Endothelial cell of umbilical vein (primary cell): ENCODE data around the gene DCLK1. TPM values are rescaled to one million over a fixed set of nuclear protein-coding genes. Genes with fewer than 3 reads are reported as not detected.

Source experiments
- BruUV-seq: library from RNA; stranded (reverse); fragments of 400-500 nt; replicated peaks from 2 replicates; lab custom pipeline; 2021; lab: Mats Ljungman, UMichigan
- CTCF ChIA-PET: fragments of 300-600, 350-600 bp; sonication (Branson Sonifier 250); formaldehyde crosslinking; loops from one replicate; lab custom pipeline; 2021; ENCODE audit warnings: antibody characterized with exemption, inconsistent platforms; lab: Charles Lee
- POLR2A ChIA-PET: fragments of 300-600, 350-600 bp; sonication (Branson Sonifier 250); formaldehyde crosslinking; loops from one replicate; lab custom pipeline; 2021; ENCODE audit warnings: antibody characterized with exemption, inconsistent platforms; lab: Charles Lee
- DNase-seq: peaks from one replicate; pipeline ENCODE4 v3.0.0-alpha.2; 2011; ENCODE audit warnings: low read depth, low spot score
- FAIRE-seq: peaks from 2 replicates; lab custom pipeline; 2011; peaks lifted over from hg19 to GRCh38; lab: Jason Lieb, UNC
- H2AFZ ChIP-seq: 2 replicates; pipeline ENCODE4 v1.6.0; 2012; ENCODE audit warnings: low read depth, low read length, control low read depth, inconsistent platforms
- H3K27ac ChIP-seq: 2 replicates; pipeline ENCODE4 v1.5.1; 2011; ENCODE audit warnings: low read depth, mild to moderate bottlenecking, control low read depth, low read length, moderate library complexity; ENCODE audit not compliant: insufficient read depth
- H3K27me3 ChIP-seq, 2 experiments: 2 replicates each; pipeline versions ENCODE4 v1.6.0 to v1.6.1; 2011; ENCODE audit warnings: low read length in 2 of 2, mixed read lengths in 1 of 2; ENCODE audit not compliant: control insufficient read depth in 2 of 2, insufficient read depth in 2 of 2
- H3K36me3 ChIP-seq, 2 experiments: 2 replicates in 1 of 2; 3 replicates in 1 of 2; pipeline ENCODE4 v1.5.1; 2011; ENCODE audit warnings: low read length in 2 of 2, mild to moderate bottlenecking in 1 of 2, moderate library complexity in 1 of 2; ENCODE audit not compliant: control insufficient read depth in 2 of 2, insufficient read depth in 2 of 2; ENCODE audit errors: extremely low read depth in 1 of 2
- H3K4me1 ChIP-seq: 3 replicates; pipeline ENCODE4 v1.5.1; 2011; ENCODE audit warnings: mild to moderate bottlenecking, low read length; ENCODE audit not compliant: control insufficient read depth, insufficient read depth; ENCODE audit errors: extremely low read depth
- H3K4me2 ChIP-seq: 2 replicates; pipeline ENCODE4 v1.6.1; 2011; ENCODE audit warnings: low read length, control low read depth, mixed read lengths; ENCODE audit not compliant: insufficient read depth
- H3K4me3 ChIP-seq, 3 experiments: fragments of 200-600 bp in 1 of 3; sonication (generic), shearing (Covaris generic) in 1 of 3; replicated peaks in 1 of 3; 2 replicates each; pipeline ENCODE4 v1.5.1; 2011 to 2016; ENCODE audit warnings: control low read depth in 3 of 3, low read length in 3 of 3, mild to moderate bottlenecking in 2 of 3, inconsistent platforms in 1 of 3, low read depth in 1 of 3, moderate library complexity in 1 of 3; ENCODE audit not compliant: insufficient read depth in 1 of 3
- H3K79me2 ChIP-seq: 2 replicates; pipeline ENCODE4 v1.6.0; 2012; ENCODE audit warnings: low read length, inconsistent platforms; ENCODE audit not compliant: control insufficient read depth, insufficient read depth
- H3K9ac ChIP-seq: replicated peaks from 2 replicates; pipeline ENCODE3; 2011; ENCODE audit warnings: low read length, control low read depth; ENCODE audit not compliant: insufficient read depth; ENCODE audit errors: extremely low read depth
- H3K9me1 ChIP-seq: replicated peaks from 3 replicates; pipeline ENCODE4 v1.6.0; 2011; ENCODE audit warnings: mild to moderate bottlenecking, low read length; ENCODE audit not compliant: control insufficient read depth, insufficient read depth; ENCODE audit errors: extremely low read depth
- H3K9me3 ChIP-seq: replicated peaks from 2 replicates; pipeline ENCODE4 v1.5.1; 2012; ENCODE audit warnings: low read length, inconsistent platforms; ENCODE audit not compliant: control insufficient read depth, insufficient read depth
- H4K20me1 ChIP-seq: replicated peaks from 2 replicates; pipeline ENCODE3; 2011; ENCODE audit warnings: mild to moderate bottlenecking, low read length; ENCODE audit not compliant: control insufficient read depth, insufficient read depth; ENCODE audit errors: extremely low read depth
- CTCF ChIP-seq, 2 donors: IDR thresholded peaks; 1 replicate in 1 of 2; 2 replicates in 1 of 2; pipeline ENCODE4 v1.5.1; 2011; ENCODE audit warnings: low read length in 2 of 2, mild to moderate bottlenecking in 2 of 2, moderate library complexity in 2 of 2, control low read depth in 1 of 2, inconsistent platforms in 1 of 2, low read depth in 1 of 2; ENCODE audit not compliant: insufficient read depth in 1 of 2; ENCODE audit errors: extremely low read depth in 1 of 2
- EZH2 ChIP-seq: IDR thresholded peaks from 2 replicates; pipeline ENCODE4 v1.6.1; 2012; ENCODE audit warnings: borderline replicate concordance, low read depth, mild to moderate bottlenecking, moderate library complexity, low read length, inconsistent platforms; ENCODE audit not compliant: severe bottlenecking
- FOS ChIP-seq: IDR thresholded peaks from 2 replicates; pipeline ENCODE4 v1.6.1; 2011; ENCODE audit warnings: mild to moderate bottlenecking, low read length, moderate library complexity, borderline replicate concordance; ENCODE audit not compliant: insufficient read depth
- GATA2 ChIP-seq: IDR thresholded peaks from 2 replicates; pipeline ENCODE4 v1.7.0; 2011; ENCODE audit warnings: low read depth, mild to moderate bottlenecking, moderate library complexity, mixed read lengths, low read length; ENCODE audit not compliant: insufficient read length, insufficient read depth
- JUN ChIP-seq: IDR thresholded peaks from 2 replicates; pipeline ENCODE4 v1.6.1; 2011; ENCODE audit warnings: borderline replicate concordance, low read depth; ENCODE audit not compliant: insufficient read length, insufficient read depth
- MAX ChIP-seq: IDR thresholded peaks from 2 replicates; pipeline ENCODE4 v1.6.1; 2011; ENCODE audit not compliant: insufficient read depth, insufficient read length
- MYC ChIP-seq: IDR thresholded peaks from one replicate; pipeline ENCODE4 v1.6.1; 2011; ENCODE audit warnings: mild to moderate bottlenecking, low read depth, low read length
- POLR2A ChIP-seq: IDR thresholded peaks from 2 replicates; pipeline ENCODE4 v1.6.1; 2012; ENCODE audit warnings: low read depth, mild to moderate bottlenecking, control low read depth, low read length
- POLR2AphosphoS5 ChIP-seq: IDR thresholded peaks from 2 replicates; pipeline ENCODE4 v1.6.1; 2012; ENCODE audit warnings: low read depth, mild to moderate bottlenecking, control low read depth, low read length, moderate library complexity; ENCODE audit not compliant: insufficient read depth
- dilution Hi-C: fragments of 300-500 bp; cut with MboI; formaldehyde crosslinking; loops from one replicate; pipeline ENCODE4 v1.15.0; 2019; ENCODE audit warnings: low sequenced_read_pairs; ENCODE audit not compliant: extremely low pct_ligation_motif_present
- intact Hi-C: fragments of 100-400 bp; cut with micrococcal nuclease; formaldehyde crosslinking; loops from one replicate; pipeline ENCODE4 v1.10.0; 2022
- polyA plus RNA-seq, 4 experiments: library from polyadenylated mRNA; depleted of rRNA in 3 of 4; stranded (reverse) in 3 of 4; unstranded in 1 of 4; fragments of >200 nt; gene quantifications; 2 replicates each; pipeline versions ENCODE4 v1.2.1 to v1.2.3, GENCODE V29; 2011 to 2012; ENCODE audit warnings: missing spikeins in 1 of 4
- total RNA-seq: library from RNA; stranded (reverse); gene quantifications from 2 replicates; pipeline ENCODE4 v1.2.3, GENCODE V29; 2021

DCLK1 gene
- total and polyA plus RNA-seq, 2 donors (not counting 3 experiments of a cell fraction or from before 2014, with no cell fraction given), result 0.28 to 3.9 TPM

DNA sequence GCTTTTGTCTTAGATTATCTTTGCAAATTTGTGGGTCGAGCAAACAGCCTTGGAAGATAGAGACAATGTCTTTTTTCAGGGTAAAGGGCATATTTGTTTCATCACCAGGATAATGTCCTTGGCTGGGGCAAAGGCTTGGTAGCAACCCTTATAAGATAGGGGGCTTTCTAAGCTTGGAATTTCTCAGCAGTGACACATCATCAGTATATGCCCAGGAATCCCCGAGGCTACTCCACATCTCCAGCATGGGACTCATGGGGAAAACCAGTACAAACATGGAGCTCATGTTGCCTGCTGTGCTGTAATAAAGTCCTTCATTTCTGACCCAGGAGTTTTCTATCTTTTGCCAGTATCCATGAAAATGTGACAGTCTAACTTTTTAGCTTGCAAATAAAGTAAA, 77.1 kb downstream of the DCLK1 start:
- dilution Hi-C loops, result no loop called here
- no peaks in the 10 kb centered on the region for H3K4me1 ChIP-seq
- FAIRE-seq (no peak), DNase-seq (no peak)
- ChIA-PET POLR2A (no interaction called here), CTCF (interaction anchor here (0.8 kb wide), 1 partner anchor 11 kb away, joined by 3 read pairs; no protein-coding TSS in a partner anchor)
- H3K79me2 ChIP-seq, result no peaks in the 10 kb centered on the region
- H3K4me3 ChIP-seq, result no peak overlapping the region
- no peaks in the 10 kb centered on the region for H3K27me3 ChIP-seq
- intact Hi-C loops, result no loop called here
- no peaks in the 10 kb centered on the region for H4K20me1 ChIP-seq
- no peak overlapping the region for H3K4me2 ChIP-seq
- H3K27ac ChIP-seq, result no peak overlapping the region
- no TSS peak for BruUV-seq
- H3K9me3 ChIP-seq, result no peaks in the 10 kb centered on the region
- H3K9ac ChIP-seq, result no peak overlapping the region
- H3K9me1 ChIP-seq, result no peaks in the 10 kb centered on the region
- H3K36me3 ChIP-seq, result no peaks in the 10 kb centered on the region
- TF ChIP-seq GATA2 (no peak), EZH2 (no peak), FOS (no peak), JUN (no peak), POLR2AphosphoS5 (no peak), POLR2A (no peak), MAX (no peak), CTCF (IDR thresholded peaks at IDR 0.05; ENCODE audit: extremely low read depth in 1 of 2, insufficient read depth in 1 of 2, low read depth in 1 of 2, low read length in 2 of 2) (no peak), MYC (no peak)
- H2AFZ ChIP-seq, result no peak overlapping the region
